Hematopoietic multipotent progenitor cell treated with erythropoietin and hydrocortisone succinate and interleukin-3 and kit ligand, for 17 days (in vitro differentiated cells): ENCODE results near the gene CACFD1.
"Not testable (repeated sequence)": the region's sequence is repeated elsewhere in the genome, so short reads cannot be mapped to it uniquely, and the experiment has no call there.

Experiments used
- DNase-seq: peaks from one replicate; pipeline ENCODE4 v3.0.0-alpha.2; 2015; ENCODE audit warnings: low spot score

Gene CACFD1

GRCh38 chr9:133440874-133441273 lies 18.9 kb upstream of the CACFD1 start:
- DNase-seq = no peak

GRCh38 chr9:133441571-133441970 lies 18.2 kb upstream of the CACFD1 start:
- DNase-seq = no peak

GRCh38 chr9:133443248-133443647 lies 16.5 kb upstream of the CACFD1 start:
- DNase-seq = no peak

- DNase-seq = no peak
Observed at GRCh38 chr9:133443982-133444381, 15.8 kb upstream of the CACFD1 start.

- no peak for DNase-seq
Observed at GRCh38 chr9:133445293-133445969, 14.3 kb upstream of the CACFD1 start.

- DNase-seq = no peak
Observed at GRCh38 chr9:133448487-133448972, 11.2 kb upstream of the CACFD1 start.

GRCh38 chr9:133449760-133450159 lies 10.0 kb upstream of the CACFD1 start:
- no peak for DNase-seq

- DNase-seq = not testable (repeated sequence)
Observed at GRCh38 chr9:133451865-133452264, 7.9 kb upstream of the CACFD1 start.

- DNase-seq = no peak
Observed at GRCh38 chr9:133452562-133452961, 7.2 kb upstream of the CACFD1 start.

- no peak for DNase-seq
Observed at GRCh38 chr9:133453651-133454050, 6.1 kb upstream of the CACFD1 start.

- DNase-seq = no peak
Observed at GRCh38 chr9:133454325-133454724, 5.5 kb upstream of the CACFD1 start.

GRCh38 chr9:133454943-133455673 lies 4.7 kb upstream of the CACFD1 start:
- DNase-seq = no peak

- no peak for DNase-seq
Observed at GRCh38 chr9:133455936-133456335, 3.8 kb upstream of the CACFD1 start.

GRCh38 chr9:133456409-133456808 lies 3.4 kb upstream of the CACFD1 start:
- DNase-seq = no peak

GRCh38 chr9:133457233-133457632 lies 2.5 kb upstream of the CACFD1 start:
- DNase-seq = no peak

GRCh38 chr9:133457748-133458147 lies 2.0 kb upstream of the CACFD1 start:
- DNase-seq = no peak

GRCh38 chr9:133458643-133459312 lies 1.0 kb upstream of the CACFD1 start:
- no peak for DNase-seq

GRCh38 chr9:133460405-133461175 lies 812 bp downstream of the CACFD1 start:
- DNase-seq = no peak

GRCh38 chr9:133461975-133462374 lies 2.2 kb downstream of the CACFD1 start:
- no peak for DNase-seq

- no peak for DNase-seq
Observed at GRCh38 chr9:133463234-133463863, 3.6 kb downstream of the CACFD1 start.

- DNase-seq = no peak
Observed at GRCh38 chr9:133463864-133464615, 4.3 kb downstream of the CACFD1 start.
